H1 (cell line): ENCODE results near the gene CPPED1. TPM values are rescaled to one million over a fixed set of nuclear protein-coding genes. Genes with fewer than 3 reads are reported as not detected.

Experiments
- EP300 ChIP-seq, 2 experiments: IDR thresholded peaks; 1 replicate in 1 of 2; 2 replicates in 1 of 2; pipeline ENCODE4 v1.6.1; 2011 to 2012; ENCODE audit warnings: low read depth in 2 of 2, low read length in 2 of 2, mild to moderate bottlenecking in 2 of 2, borderline replicate concordance in 1 of 2, inconsistent platforms in 1 of 2, moderate library complexity in 1 of 2
- POLR2A ChIP-seq, 2 experiments: IDR thresholded peaks; 1 replicate in 1 of 2; 2 replicates in 1 of 2; pipeline ENCODE4 v1.6.1; 2011; ENCODE audit warnings: low read depth in 2 of 2, low read length in 2 of 2, mild to moderate bottlenecking in 2 of 2; ENCODE audit errors: control extremely low read depth in 1 of 2
- SUZ12 ChIP-seq: fragments of 200-600 bp; sonication (generic); IDR thresholded peaks from 2 replicates; pipeline ENCODE4 v1.6.1; 2012; ENCODE audit warnings: mild to moderate bottlenecking, inconsistent platforms, low read length, moderate library complexity, mixed read lengths
- polyA plus RNA-seq, 7 experiments: library from polyadenylated mRNA; depleted of rRNA in 3 of 7; stranded (reverse) in 5 of 7; unstranded in 2 of 7; fragments of >200 nt in 5 of 7; fragments of 200-250 nt in 2 of 7; gene quantifications; 1 replicate in 5 of 7; 2 replicates in 1 of 7; 4 replicates in 1 of 7; pipeline versions ENCODE4 v1.2.1 to v1.2.3, GENCODE V29; 2011 to 2013; ENCODE audit warnings: missing spikeins in 2 of 7, mixed read lengths in 2 of 7
- total RNA-seq: library from RNA; stranded (reverse); fragmentation: NEBNext Ultra II Directional; extraction: Animal tissue kit (Norgen Biotek cat#: 25700); gene quantifications from 2 replicates; pipeline ENCODE4 v1.2.1, GENCODE V29; 2021
- TF ChIP-seq, protein P1 (sequence below): fragments of 300-600 bp; sonication (generic); IDR thresholded peaks from 2 replicates; pipeline ENCODE4 v1.7.1; 2012; ENCODE audit warnings: low read length, moderate library complexity, mild to moderate bottlenecking, inconsistent platforms; ENCODE audit not compliant: insufficient replicate concordance

Gene CPPED1
- total and polyA plus RNA-seq, 2 of the 8 experiments (the other 6 are each of a cell fraction or from before 2014, with no cell fraction given) = 3.5 to 11.2 TPM

DNA sequence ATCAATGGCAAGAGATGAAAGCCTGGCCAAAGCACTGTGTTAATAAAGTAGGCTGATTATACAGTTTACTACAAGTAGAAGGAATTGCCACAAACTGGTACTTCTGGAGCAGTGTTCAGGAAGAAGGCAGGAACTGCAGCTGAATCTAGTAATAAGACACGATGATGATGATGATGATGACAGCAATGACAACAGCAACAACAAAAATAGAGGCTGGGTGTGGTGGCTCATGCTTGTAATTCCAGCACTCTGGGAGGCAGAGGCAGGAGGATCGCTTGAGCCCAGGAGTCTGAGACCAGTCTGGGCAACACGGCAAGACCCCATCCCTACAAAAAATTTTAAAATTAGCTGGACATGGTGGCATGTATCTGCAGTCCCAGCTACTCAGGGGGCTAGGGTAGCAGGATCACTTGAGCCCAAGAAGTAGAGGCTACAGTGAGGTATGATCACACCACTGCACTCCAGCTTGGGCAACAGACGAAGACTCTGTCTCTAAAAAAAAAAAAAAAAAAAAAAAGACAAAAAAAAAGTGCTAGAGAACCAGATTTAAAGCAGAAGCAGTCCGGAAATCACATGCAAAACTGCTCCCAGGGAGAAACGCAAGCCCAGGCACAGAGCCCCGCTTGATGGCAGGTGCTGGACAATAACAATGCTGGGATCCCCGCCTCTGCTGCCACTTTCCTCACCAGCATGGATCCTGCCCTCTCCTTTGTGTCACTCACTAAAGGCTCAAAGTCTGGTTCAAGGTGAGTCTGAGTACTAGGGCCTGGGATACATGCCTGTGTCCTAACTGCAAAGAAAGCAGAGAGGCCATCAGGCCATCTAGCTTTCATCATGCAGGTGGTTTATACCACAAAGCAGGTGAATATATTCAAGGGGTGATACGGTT is 44.8 kb downstream of the CPPED1 start (continued):
- TF ChIP-seq, protein P1, sequence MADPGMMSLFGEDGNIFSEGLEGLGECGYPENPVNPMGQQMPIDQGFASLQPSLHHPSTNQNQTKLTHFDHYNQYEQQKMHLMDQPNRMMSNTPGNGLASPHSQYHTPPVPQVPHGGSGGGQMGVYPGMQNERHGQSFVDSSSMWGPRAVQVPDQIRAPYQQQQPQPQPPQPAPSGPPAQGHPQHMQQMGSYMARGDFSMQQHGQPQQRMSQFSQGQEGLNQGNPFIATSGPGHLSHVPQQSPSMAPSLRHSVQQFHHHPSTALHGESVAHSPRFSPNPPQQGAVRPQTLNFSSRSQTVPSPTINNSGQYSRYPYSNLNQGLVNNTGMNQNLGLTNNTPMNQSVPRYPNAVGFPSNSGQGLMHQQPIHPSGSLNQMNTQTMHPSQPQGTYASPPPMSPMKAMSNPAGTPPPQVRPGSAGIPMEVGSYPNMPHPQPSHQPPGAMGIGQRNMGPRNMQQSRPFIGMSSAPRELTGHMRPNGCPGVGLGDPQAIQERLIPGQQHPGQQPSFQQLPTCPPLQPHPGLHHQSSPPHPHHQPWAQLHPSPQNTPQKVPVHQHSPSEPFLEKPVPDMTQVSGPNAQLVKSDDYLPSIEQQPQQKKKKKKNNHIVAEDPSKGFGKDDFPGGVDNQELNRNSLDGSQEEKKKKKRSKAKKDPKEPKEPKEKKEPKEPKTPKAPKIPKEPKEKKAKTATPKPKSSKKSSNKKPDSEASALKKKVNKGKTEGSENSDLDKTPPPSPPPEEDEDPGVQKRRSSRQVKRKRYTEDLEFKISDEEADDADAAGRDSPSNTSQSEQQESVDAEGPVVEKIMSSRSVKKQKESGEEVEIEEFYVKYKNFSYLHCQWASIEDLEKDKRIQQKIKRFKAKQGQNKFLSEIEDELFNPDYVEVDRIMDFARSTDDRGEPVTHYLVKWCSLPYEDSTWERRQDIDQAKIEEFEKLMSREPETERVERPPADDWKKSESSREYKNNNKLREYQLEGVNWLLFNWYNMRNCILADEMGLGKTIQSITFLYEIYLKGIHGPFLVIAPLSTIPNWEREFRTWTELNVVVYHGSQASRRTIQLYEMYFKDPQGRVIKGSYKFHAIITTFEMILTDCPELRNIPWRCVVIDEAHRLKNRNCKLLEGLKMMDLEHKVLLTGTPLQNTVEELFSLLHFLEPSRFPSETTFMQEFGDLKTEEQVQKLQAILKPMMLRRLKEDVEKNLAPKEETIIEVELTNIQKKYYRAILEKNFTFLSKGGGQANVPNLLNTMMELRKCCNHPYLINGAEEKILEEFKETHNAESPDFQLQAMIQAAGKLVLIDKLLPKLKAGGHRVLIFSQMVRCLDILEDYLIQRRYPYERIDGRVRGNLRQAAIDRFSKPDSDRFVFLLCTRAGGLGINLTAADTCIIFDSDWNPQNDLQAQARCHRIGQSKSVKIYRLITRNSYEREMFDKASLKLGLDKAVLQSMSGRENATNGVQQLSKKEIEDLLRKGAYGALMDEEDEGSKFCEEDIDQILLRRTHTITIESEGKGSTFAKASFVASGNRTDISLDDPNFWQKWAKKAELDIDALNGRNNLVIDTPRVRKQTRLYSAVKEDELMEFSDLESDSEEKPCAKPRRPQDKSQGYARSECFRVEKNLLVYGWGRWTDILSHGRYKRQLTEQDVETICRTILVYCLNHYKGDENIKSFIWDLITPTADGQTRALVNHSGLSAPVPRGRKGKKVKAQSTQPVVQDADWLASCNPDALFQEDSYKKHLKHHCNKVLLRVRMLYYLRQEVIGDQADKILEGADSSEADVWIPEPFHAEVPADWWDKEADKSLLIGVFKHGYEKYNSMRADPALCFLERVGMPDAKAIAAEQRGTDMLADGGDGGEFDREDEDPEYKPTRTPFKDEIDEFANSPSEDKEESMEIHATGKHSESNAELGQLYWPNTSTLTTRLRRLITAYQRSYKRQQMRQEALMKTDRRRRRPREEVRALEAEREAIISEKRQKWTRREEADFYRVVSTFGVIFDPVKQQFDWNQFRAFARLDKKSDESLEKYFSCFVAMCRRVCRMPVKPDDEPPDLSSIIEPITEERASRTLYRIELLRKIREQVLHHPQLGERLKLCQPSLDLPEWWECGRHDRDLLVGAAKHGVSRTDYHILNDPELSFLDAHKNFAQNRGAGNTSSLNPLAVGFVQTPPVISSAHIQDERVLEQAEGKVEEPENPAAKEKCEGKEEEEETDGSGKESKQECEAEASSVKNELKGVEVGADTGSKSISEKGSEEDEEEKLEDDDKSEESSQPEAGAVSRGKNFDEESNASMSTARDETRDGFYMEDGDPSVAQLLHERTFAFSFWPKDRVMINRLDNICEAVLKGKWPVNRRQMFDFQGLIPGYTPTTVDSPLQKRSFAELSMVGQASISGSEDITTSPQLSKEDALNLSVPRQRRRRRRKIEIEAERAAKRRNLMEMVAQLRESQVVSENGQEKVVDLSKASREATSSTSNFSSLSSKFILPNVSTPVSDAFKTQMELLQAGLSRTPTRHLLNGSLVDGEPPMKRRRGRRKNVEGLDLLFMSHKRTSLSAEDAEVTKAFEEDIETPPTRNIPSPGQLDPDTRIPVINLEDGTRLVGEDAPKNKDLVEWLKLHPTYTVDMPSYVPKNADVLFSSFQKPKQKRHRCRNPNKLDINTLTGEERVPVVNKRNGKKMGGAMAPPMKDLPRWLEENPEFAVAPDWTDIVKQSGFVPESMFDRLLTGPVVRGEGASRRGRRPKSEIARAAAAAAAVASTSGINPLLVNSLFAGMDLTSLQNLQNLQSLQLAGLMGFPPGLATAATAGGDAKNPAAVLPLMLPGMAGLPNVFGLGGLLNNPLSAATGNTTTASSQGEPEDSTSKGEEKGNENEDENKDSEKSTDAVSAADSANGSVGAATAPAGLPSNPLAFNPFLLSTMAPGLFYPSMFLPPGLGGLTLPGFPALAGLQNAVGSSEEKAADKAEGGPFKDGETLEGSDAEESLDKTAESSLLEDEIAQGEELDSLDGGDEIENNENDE = no peak
- TF ChIP-seq SUZ12 (no peak), POLR2A (IDR thresholded peaks at IDR 0.05; ENCODE audit: control extremely low read depth in 1 of 2, low read depth in 2 of 2, low read length in 2 of 2) (no peak), EP300 (IDR thresholded peaks at IDR 0.05; ENCODE audit: borderline replicate concordance in 1 of 2, low read depth in 2 of 2, low read length in 2 of 2) (no peak)
